Stimulated activated CD8-positive, alpha-beta memory T cell treated with anti-CD3 and anti-CD28 coated beads, Interleukin-12 subunit alpha, Interleukin-12 subunit beta, amount 100 ng/mL, for 24 hours (primary cell): Measurements from ENCODE around the gene TNFAIP1.
"Not testable (repeated sequence)": the region's sequence is repeated elsewhere in the genome, so short reads cannot be mapped to it uniquely, and the experiment has no call there.

Experiments
- DNase-seq: peaks from one replicate; pipeline ENCODE4 v3.0.0-alpha.2; 2020; ENCODE audit errors: extremely low read depth

The TNFAIP1 gene

DNA sequence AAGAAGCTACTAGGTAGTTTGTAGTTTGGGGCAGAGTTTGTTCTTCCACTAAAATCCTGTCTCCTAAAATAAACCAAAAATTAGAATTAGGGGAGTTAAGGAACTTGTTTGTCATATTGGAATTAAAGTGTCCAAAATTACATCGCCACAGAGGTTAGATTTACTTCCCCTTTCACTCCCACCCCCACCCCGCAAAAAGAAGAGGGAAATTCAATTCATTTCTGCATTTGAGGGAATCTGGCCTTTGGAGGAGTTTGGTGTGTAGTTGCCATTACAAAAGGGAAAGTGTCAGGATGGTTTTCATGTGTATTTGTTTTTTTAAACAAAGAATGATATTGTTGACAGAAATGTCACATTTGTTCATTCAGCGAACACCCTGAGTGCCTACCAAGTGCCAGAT lies 10.8 kb upstream of the TNFAIP1 start:
- DNase-seq = no peak

DNA sequence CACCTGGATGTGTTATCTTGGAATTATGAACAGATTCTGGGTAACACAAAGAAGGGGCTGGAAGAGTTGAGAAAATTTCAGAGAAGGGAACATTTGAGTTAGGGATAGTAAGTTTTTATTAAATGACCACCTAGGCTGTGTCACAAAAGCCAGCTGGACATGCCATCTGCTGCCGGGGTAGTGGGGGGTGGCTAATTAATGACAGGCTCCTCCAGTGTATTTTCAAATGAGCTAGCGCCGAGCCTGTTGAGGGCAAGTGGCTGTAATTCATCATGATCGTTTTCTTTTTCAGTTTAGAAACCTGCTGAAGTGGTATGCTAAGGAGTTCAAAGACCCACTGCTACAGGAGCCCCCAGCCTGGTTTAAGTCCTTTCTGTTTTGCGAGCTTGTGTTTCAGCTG lies 10.3 kb upstream of the TNFAIP1 start:
- DNase-seq = no peak

- no peak for DNase-seq
Measured at GRCh38 chr17:28326114-28326513, 9.4 kb upstream of the TNFAIP1 start.

GRCh38 chr17:28327031-28327607 lies 8.4 kb upstream of the TNFAIP1 start:
- no peak for DNase-seq

DNA sequence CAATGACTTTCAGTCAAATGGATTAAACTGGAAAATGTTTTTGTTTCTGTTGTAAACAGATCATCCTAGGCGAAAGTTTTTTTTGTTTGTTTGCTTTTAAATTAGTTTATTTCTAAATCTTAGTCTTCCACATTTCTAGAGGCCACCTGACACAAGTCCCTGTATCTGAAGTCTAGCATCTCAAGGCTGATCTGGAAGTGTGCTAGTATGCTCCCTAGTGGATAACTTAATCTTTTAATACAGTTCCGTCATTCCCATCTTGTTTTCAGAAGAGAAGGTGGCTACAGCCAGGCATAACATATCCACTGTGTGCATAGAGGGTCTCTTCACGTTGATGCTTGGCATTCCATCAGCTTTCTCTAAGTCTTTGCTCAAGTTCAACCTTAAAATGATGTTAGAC lies 7.9 kb upstream of the TNFAIP1 start:
- DNase-seq = no peak

- no peak for DNase-seq
Measured at GRCh38 chr17:28328325-28328724, 7.2 kb upstream of the TNFAIP1 start.

- no peak for DNase-seq
Measured at GRCh38 chr17:28330671-28331070, 4.9 kb upstream of the TNFAIP1 start.

GRCh38 chr17:28331891-28332420 lies 3.6 kb upstream of the TNFAIP1 start:
- no peak for DNase-seq

DNA sequence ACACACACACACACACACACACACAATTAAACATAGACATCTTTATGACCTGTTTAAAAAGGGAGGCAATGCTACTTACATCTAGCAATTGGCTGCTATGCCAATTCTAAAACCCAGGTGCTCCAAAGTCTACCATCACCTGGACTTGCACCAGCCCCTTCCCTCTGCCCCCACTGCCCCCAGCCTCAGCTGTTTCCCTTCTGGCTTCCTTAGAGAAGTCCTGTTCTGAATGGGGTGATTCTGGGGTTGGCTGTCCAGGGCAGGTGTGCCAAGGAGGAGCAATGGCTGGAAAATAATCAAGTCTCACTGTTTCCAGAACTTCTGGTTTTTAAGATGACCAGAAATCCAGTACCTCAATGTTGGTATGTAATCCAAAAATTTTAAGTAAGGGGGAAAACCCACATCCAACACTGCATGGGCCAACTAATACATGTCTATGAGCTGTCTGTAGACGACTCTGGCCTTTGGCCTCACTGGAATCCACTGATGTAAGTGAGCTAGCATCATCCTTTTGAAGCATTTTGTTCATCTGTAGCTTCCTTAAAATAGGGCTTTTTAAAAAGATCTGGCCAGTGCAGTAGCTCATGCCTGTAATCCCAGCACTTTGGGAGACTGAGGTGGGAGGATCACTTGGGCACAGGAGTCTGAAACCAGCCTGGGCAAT lies 2.3 kb upstream of the TNFAIP1 start:
- no peak for DNase-seq

GRCh38 chr17:28334171-28334570 lies 1.4 kb upstream of the TNFAIP1 start:
- DNase-seq = no peak

DNA sequence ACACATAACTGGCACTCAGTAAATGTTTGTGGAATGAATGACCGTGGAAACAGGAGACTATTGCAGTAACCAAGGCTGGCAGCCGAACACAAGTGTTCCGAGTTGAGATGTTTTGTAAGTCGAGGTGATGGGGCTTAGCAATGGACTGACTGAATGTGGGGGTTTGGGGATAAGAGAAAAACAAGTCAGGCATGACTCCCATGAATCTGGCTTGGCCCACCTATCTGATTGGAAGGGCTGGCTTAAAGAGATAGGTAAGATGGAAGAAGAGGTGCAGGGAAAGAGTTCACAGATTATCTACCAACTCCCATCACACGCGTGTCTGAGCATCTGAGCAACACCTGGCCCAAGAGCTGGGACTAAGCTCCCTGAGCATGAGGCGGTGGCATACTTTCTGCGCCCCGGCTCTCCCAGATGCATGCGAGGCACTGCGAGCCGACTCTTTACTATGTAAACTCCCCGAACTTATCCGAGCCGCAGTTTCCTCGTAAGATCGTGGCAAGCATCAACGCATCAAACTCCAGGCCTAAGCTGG lies 828 bp upstream of the TNFAIP1 start:
- no peak for DNase-seq

- DNase-seq = no peak
Measured at GRCh38 chr17:28335959-28336871, 654 bp downstream of the TNFAIP1 start.

- no peak for DNase-seq
Measured at GRCh38 chr17:28338056-28338768, 2.7 kb downstream of the TNFAIP1 start.

DNA sequence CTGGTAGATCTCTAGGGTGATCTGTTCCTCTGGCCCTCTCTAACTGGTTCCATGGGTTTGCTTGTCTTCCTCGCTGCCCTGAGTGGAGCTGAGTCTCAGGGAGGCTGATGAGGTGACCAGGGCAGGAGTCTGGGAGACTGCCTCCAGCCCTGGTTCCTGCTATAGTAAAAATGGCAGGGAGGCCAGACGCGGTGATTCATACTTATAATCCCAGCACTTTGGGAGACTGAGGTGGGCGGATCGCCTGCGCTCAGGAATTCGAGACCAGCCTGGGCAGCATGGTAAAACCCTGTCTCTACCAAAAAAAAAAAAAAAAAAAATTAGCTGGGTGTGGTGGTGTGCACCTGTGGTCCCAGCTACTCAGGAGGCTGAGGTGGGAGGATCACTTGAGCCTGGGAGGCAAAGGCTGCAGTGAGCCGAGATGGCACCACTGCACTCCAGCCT lies 3.2 kb downstream of the TNFAIP1 start:
- not testable (repeated sequence) for DNase-seq

DNA sequence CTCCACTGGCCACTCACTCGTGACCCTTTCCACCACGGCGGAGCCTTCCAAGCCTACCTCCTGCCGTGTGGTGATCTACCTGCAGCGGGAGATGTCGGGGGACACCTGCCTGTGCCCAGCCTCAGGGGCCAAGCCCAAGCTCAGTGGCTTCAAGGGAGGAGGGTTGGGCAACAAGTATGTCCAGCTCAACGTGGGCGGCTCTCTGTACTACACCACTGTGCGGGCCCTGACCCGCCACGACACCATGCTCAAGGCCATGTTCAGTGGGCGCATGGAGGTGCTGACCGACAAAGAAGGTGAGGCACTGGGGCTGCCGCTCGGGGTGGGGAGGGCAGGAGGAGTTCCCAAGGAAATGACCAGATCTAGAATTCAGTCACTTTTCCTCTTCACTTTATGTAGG lies 3.9 kb downstream of the TNFAIP1 start:
- no peak for DNase-seq

GRCh38 chr17:28340374-28340773 lies 4.8 kb downstream of the TNFAIP1 start:
- no peak for DNase-seq

GRCh38 chr17:28341516-28341915 lies 6.0 kb downstream of the TNFAIP1 start:
- DNase-seq = no peak

- no peak for DNase-seq
Measured at GRCh38 chr17:28342313-28342712, 6.8 kb downstream of the TNFAIP1 start.

DNA sequence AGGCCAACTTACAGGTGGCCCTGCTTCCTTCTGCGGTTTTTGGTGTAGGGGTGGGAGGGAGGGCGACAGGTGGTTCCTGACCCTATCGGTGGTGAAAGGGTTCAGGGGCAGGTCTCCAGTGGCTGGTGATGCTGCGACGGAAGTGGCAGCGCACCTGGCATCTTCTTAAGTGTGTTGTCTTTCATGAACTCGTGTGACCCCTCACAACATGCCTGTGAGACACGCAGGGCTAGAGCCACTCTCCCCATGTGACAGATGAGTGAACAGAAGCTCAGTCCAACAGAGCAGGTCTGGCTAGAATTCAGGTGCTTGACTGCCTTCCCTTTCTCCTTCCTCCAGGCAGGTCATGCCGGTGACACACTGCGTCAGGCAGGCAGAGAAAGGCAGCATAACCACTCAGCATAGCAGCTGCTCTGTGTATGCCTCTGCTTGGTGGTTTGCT lies 8.0 kb downstream of the TNFAIP1 start:
- no peak for DNase-seq

- DNase-seq = no peak
Measured at GRCh38 chr17:28344011-28344410, 8.4 kb downstream of the TNFAIP1 start.

DNA sequence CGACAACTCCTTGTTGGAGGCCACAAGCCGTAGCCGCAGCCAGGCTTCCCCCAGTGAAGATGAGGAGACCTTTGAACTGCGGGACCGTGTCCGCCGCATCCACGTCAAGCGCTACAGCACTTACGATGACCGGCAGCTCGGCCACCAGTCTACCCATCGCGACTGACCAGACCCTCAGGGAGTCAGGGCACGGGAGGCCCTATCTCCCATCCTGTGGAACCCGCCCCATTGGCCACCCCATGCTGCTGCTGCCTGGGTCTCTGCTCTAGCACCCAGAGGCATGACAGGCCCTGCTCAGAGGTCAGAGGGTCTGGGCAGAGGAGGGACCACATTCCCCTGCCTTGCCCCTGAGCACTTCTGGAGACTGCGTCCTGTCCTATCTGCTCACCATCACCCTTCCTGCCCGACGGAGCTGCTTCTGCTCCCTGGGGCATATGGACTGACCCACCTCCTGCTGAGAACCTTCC lies 8.9 kb downstream of the TNFAIP1 start:
- no peak for DNase-seq
